K562 (cell line): Measurements from ENCODE around the gene DDR1. TPM values are rescaled to one million over a fixed set of nuclear protein-coding genes. Genes with fewer than 3 reads are reported as not detected.
A peak's percentile ranks its signal among the peaks of the same experiment; 100 is the strongest.
"Not testable (repeated sequence)": the region's sequence is repeated elsewhere in the genome, so short reads cannot be mapped to it uniquely, and the experiment has no call there.

Experiments
- ATAC-seq: fragments of 200-7000 bp; cut with Tn5 transposase; 3 replicates; pipeline ENCODE4 v1.9.1; 2020; ENCODE audit warnings: moderate library complexity
- BruUV-seq: library from RNA; stranded (reverse); fragments of 400-500 nt; replicated peaks from 2 replicates; lab custom pipeline; 2021; lab: Mats Ljungman, UMichigan
- CTCF ChIA-PET: fragments of 300-600 bp; formaldehyde crosslinking; extraction: SDS; loops from one replicate; lab custom pipeline; 2021; ENCODE audit warnings: low intra/inter-chr PET ratio; lab: Yijun Ruan, JAX
- POLR2A ChIA-PET: fragments of 300-600, 350-650 bp; sonication (Branson Sonifier 250); formaldehyde crosslinking; extraction: SDS; loops from one replicate; lab custom pipeline; 2021; ENCODE audit warnings: antibody characterized with exemption, inconsistent platforms; lab: Yijun Ruan, JAX
- DNase-seq, 4 experiments: peaks; one replicate each; pipeline versions ENCODE4 v3.0.0 to v3.0.0-alpha.2; 2011 to 2018; ENCODE audit warnings: low spot score in 3 of 4, mixed read lengths in 3 of 4; ENCODE audit errors: extremely low read depth in 1 of 4
- FAIRE-seq: peaks from 2 replicates; lab custom pipeline; 2011; peaks lifted over from hg19 to GRCh38; lab: Jason Lieb, UNC
- H2AFZ ChIP-seq: 2 replicates; pipeline ENCODE4 v1.6.0; 2011; ENCODE audit warnings: low read depth, low read length, control low read depth, inconsistent platforms
- H3K27ac ChIP-seq: fragments of 200-600 bp; 3 replicates; pipeline ENCODE4 v1.8.0; 2011; ENCODE audit warnings: low read depth, mild to moderate bottlenecking, control low read depth, inconsistent platforms, low read length, moderate library complexity, mixed read lengths; ENCODE audit errors: extremely low read depth
- H3K27me3 ChIP-seq, 2 experiments: fragments of 300-600 bp in 1 of 2; 2 replicates in 1 of 2; 3 replicates in 1 of 2; pipeline versions ENCODE4 v1.6.0 to v1.8.0; 2011; ENCODE audit warnings: inconsistent platforms in 2 of 2, low read length in 2 of 2, mild to moderate bottlenecking in 1 of 2, mixed read lengths in 1 of 2, moderate library complexity in 1 of 2; ENCODE audit not compliant: control insufficient read depth in 2 of 2, insufficient read depth in 2 of 2
- H3K36me3 ChIP-seq: fragments of 300-600 bp; 3 replicates; pipeline ENCODE4 v1.8.0; 2011; ENCODE audit warnings: mild to moderate bottlenecking, low read length, inconsistent platforms; ENCODE audit not compliant: control insufficient read depth, insufficient read depth
- H3K4me1 ChIP-seq, 2 experiments: fragments of 200-600 bp in 1 of 2; replicated peaks in 1 of 2; 2 replicates in 1 of 2; 3 replicates in 1 of 2; pipeline versions ENCODE4 v1.5.1 to v1.8.0; 2011; ENCODE audit warnings: inconsistent platforms in 2 of 2, low read length in 2 of 2, mild to moderate bottlenecking in 1 of 2, mixed read lengths in 1 of 2, moderate library complexity in 1 of 2; ENCODE audit not compliant: control insufficient read depth in 2 of 2, insufficient read depth in 2 of 2
- H3K4me2 ChIP-seq: 2 replicates; pipeline ENCODE4 v1.6.1; 2011; ENCODE audit warnings: low read length, control low read depth, inconsistent platforms, mixed read lengths; ENCODE audit not compliant: insufficient read depth
- H3K4me3 ChIP-seq: fragments of 200-600 bp; sonication (generic), shearing (Covaris generic); 2 replicates; pipeline ENCODE4 v1.5.1; 2016; ENCODE audit warnings: control low read depth, inconsistent platforms
- H3K79me2 ChIP-seq: fragments of 200-600 bp; 3 replicates; pipeline ENCODE4 v1.8.0; 2011; ENCODE audit warnings: low read length, inconsistent platforms; ENCODE audit not compliant: control insufficient read depth, insufficient read depth
- H3K9ac ChIP-seq, 2 experiments: 2 replicates each; pipeline versions ENCODE4 v1.6.0 to v1.6.1; 2011; ENCODE audit warnings: low read depth in 2 of 2, low read length in 2 of 2, control low read depth in 1 of 2, inconsistent platforms in 1 of 2, mild to moderate bottlenecking in 1 of 2, mixed read lengths in 1 of 2; ENCODE audit not compliant: insufficient read depth in 1 of 2
- H3K9me1 ChIP-seq: one replicate; pipeline ENCODE4 v1.6.0; 2011; ENCODE audit warnings: inconsistent platforms, mild to moderate bottlenecking, low read length, moderate library complexity; ENCODE audit not compliant: control insufficient read depth, insufficient read depth
- H3K9me3 ChIP-seq: replicated peaks from 2 replicates; pipeline ENCODE4 v1.5.1; 2011; ENCODE audit warnings: low read depth, low read length, inconsistent platforms; ENCODE audit not compliant: control insufficient read depth, insufficient read depth
- H4K20me1 ChIP-seq: replicated peaks from 2 replicates; pipeline ENCODE4 v1.6.1; 2011; ENCODE audit warnings: low read length, inconsistent platforms, mixed read lengths; ENCODE audit not compliant: control insufficient read depth, insufficient read depth
- FOS ChIP-seq: IDR thresholded peaks from 3 replicates; pipeline ENCODE4 v1.6.1; 2011; ENCODE audit not compliant: insufficient read length; ENCODE audit errors: extremely low read depth
- ZBTB5 ChIP-seq: fragments of 450-650 bp; IDR thresholded peaks from 2 replicates; pipeline ENCODE4 v1.6.1; 2017; ENCODE audit warnings: antibody characterized with exemption
- ZC3H4 ChIP-seq: sonication (generic); formaldehyde crosslinking; IDR thresholded peaks from 2 replicates; pipeline ENCODE4 v1.9.0; 2021; ENCODE audit warnings: missing genetic modification reagents, borderline replicate concordance
- ZFP1 ChIP-seq: fragments of 450-650 bp; formaldehyde crosslinking; IDR thresholded peaks from 2 replicates; pipeline ENCODE4 v1.4.0; 2020; ENCODE audit warnings: mild to moderate bottlenecking, mixed read lengths
- ZNF384 ChIP-seq: IDR thresholded peaks from 2 replicates; pipeline ENCODE4 v1.6.1; 2012; ENCODE audit warnings: low read depth, low read length, improper control_type of control experiment
- ZNF699 ChIP-seq: fragments of 250-450 bp; sonication (Bioruptor Pico); IDR thresholded peaks from 2 replicates; pipeline ENCODE4 v1.8.0; 2021; ENCODE audit warnings: mild to moderate bottlenecking, moderate library complexity; ENCODE audit not compliant: insufficient replicate concordance
- WGBS: fragments of 100-300 bp; shearing (Covaris generic); methylation state at CpG from one replicate; pipeline ENCODE4 v1.1.6; 2016; ENCODE audit warnings: low coverage, mixed read lengths; ENCODE audit not compliant: insufficient coverage; ENCODE audit errors: missing lambda C conversion rate; 5-methylcytosine and 5-hydroxymethylcytosine counted together
- in situ Hi-C: fragments of 300-500 bp; cut with MboI; formaldehyde crosslinking; loops from 4 replicates; pipeline ENCODE4 v1.15.0; 2018; ENCODE audit warnings: inconsistent platforms, mixed read lengths
- intact Hi-C: fragments of 100-400 bp; cut with micrococcal nuclease; formaldehyde crosslinking; loops from 2 replicates; pipeline ENCODE4 v1.14.2; 2022
- polyA plus RNA-seq, 8 experiments: library from polyadenylated mRNA; depleted of rRNA in 4 of 8; stranded (reverse) in 5 of 8; unstranded in 3 of 8; fragments of >200 nt; fragmentation: Nextera tagmentation in 2 of 8; fragmentation: Illumina TruSeq in 1 of 8; extraction: Ambion mirVana in 2 of 8; extraction: Trizol in 1 of 8; gene quantifications; 2 replicates each; pipeline versions ENCODE4 v1.2.1 to v1.2.3, GENCODE V29; 2011 to 2014; ENCODE audit warnings: inconsistent platforms in 1 of 8, missing spikeins in 1 of 8
- total RNA-seq, 7 experiments: library from RNA; depleted of rRNA in 6 of 7; stranded (reverse); fragments of >200 nt in 6 of 7; fragmentation: Illumina TruSeq in 2 of 7; extraction: Trizol in 2 of 7; gene quantifications; 2 replicates each; pipeline versions ENCODE4 v1.2.1 to v1.2.3, GENCODE V29; 2011 to 2021; ENCODE audit warnings: low replicate concordance in 1 of 7
- TF ChIP-seq, protein P1 (sequence below): fragments of 450-650 bp; IDR thresholded peaks from 2 replicates; pipeline ENCODE4 v1.6.1; 2016; ENCODE audit warnings: borderline replicate concordance
- TF ChIP-seq, protein P2 (sequence below): sonication (generic); formaldehyde crosslinking; IDR thresholded peaks from 2 replicates; pipeline ENCODE4 v1.8.0; 2022; ENCODE audit warnings: missing genetic modification reagents, mild to moderate bottlenecking, borderline replicate concordance

The DDR1 gene
- total and polyA plus RNA-seq, 9 of the 15 experiments (the other 6 are each of a cell fraction or from before 2014, with no cell fraction given), result 1.4 to 44.6 (median 12.2) TPM

- TF ChIP-seq ZBTB5, result no peak
- TF ChIP-seq ZC3H4, result no peak
- no peak for TF ChIP-seq FOS
- no peak for TF ChIP-seq ZNF699 (CRISPR knock-in tag)
- no peak for TF ChIP-seq ZNF384
- TF ChIP-seq, protein P1, sequence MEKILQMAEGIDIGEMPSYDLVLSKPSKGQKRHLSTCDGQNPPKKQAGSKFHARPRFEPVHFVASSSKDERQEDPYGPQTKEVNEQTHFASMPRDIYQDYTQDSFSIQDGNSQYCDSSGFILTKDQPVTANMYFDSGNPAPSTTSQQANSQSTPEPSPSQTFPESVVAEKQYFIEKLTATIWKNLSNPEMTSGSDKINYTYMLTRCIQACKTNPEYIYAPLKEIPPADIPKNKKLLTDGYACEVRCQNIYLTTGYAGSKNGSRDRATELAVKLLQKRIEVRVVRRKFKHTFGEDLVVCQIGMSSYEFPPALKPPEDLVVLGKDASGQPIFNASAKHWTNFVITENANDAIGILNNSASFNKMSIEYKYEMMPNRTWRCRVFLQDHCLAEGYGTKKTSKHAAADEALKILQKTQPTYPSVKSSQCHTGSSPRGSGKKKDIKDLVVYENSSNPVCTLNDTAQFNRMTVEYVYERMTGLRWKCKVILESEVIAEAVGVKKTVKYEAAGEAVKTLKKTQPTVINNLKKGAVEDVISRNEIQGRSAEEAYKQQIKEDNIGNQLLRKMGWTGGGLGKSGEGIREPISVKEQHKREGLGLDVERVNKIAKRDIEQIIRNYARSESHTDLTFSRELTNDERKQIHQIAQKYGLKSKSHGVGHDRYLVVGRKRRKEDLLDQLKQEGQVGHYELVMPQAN, result no peak
- TF ChIP-seq, protein P2, sequence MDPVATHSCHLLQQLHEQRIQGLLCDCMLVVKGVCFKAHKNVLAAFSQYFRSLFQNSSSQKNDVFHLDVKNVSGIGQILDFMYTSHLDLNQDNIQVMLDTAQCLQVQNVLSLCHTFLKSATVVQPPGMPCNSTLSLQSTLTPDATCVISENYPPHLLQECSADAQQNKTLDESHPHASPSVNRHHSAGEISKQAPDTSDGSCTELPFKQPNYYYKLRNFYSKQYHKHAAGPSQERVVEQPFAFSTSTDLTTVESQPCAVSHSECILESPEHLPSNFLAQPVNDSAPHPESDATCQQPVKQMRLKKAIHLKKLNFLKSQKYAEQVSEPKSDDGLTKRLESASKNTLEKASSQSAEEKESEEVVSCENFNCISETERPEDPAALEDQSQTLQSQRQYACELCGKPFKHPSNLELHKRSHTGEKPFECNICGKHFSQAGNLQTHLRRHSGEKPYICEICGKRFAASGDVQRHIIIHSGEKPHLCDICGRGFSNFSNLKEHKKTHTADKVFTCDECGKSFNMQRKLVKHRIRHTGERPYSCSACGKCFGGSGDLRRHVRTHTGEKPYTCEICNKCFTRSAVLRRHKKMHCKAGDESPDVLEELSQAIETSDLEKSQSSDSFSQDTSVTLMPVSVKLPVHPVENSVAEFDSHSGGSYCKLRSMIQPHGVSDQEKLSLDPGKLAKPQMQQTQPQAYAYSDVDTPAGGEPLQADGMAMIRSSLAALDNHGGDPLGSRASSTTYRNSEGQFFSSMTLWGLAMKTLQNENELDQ (CRISPR knock-in tag), result no peak
- no peak for TF ChIP-seq ZFP1
These were observed 42.3 kb downstream of the DDR1 start (continued) for GRCh38 chr6:30926644-30927043.

DNA sequence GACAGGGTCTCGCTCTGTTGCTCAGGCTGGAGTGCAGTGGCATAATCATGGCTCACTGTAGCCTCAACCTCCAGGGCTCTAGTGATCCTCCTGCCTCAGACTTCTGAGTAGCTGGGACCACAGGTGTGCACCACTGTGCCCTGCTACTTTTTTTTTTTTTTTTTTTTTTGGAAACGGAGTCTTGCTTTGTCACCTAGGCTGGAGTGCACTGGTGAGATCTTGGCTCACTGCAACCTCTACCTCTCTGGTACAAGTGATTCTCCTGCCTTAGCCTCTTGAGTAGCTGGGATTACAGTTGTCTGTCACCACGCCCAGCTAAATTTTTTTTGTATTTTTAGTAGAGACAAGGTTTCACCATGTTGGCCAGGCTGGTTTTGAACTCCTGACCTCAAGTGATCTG, 42.8 kb downstream of the DDR1 start:
- CTCF ChIA-PET, H3K4me2 ChIP-seq, H3K27ac ChIP-seq, BruUV-seq, H3K79me2 ChIP-seq, in situ Hi-C loops, H3K9me3 ChIP-seq, H4K20me1 ChIP-seq, DNase-seq, H3K4me3 ChIP-seq, H3K9me1 ChIP-seq, intact Hi-C loops, H3K9ac ChIP-seq, H2AFZ ChIP-seq, ATAC-seq: not testable (repeated sequence)
- WGBS, result 93% methylated on average over 2 of the region's 3 CpGs
- POLR2A ChIA-PET, result interaction anchor here (0.6 to 2.6 kb wide), 5 partner anchors 12 to 153 kb away, joined by 3 to 11 read pairs (median 6); partner anchors contain the start of genes GTF2H4, MUCL3 and VARS2
- peaks cover 38% of the 10 kb centered on the region; the same call in 2 of the 3 replicates for H3K36me3 ChIP-seq
- H3K4me1 ChIP-seq, result peaks cover 0 to 15% of the 10 kb centered on the region in 2 experiments; a peak in 1 of 5 replicates
- FAIRE-seq, result peak; percentile 23
- H3K27me3 ChIP-seq, result peaks cover 0 to 10% of the 10 kb centered on the region in 2 experiments; a peak in 2 of 5 replicates
